CD4-positive, alpha-beta T cell treated with Interleukin-4 for 4 hours (primary cell): ENCODE data around the gene APOL5.
"Not testable (repeated sequence)": the region's sequence is repeated elsewhere in the genome, so short reads cannot be mapped to it uniquely, and the experiment has no call there.

Experiments used
- DNase-seq: peaks from one replicate; pipeline ENCODE4 v3.0.0-alpha.2; 2020

APOL5 gene

DNA sequence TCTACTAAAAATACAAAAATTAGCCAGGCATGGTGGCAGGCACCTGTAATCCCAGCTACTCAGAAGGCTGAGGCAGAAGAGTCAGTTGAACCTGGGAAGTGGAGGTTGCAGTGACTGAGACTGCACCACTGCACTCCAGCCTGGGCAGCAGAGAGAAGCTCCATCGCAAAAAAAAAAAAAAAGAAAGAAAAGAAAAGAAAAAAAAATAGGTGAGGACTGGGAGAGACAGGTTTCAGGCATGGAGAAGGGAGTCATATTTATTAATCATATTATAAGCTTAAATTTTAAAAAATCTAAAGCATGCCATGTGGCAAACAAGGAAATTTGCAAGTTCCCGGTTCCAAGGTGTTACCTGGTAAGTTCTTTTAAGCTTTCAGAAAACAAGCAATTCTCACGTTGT lies at the start of gene APOL5:
TSS of gene APOL5 (plus strand) at position 301 of the 400 bp plus-strand sequence. CDS start at position 301, 0 bp downstream.
- DNase-seq, result no peak

GRCh38 chr22:35674335-35674734 lies 43.3 kb upstream of the APOL5 start:
- no peak for DNase-seq

GRCh38 chr22:35676065-35676464 lies 41.6 kb upstream of the APOL5 start:
- DNase-seq, result not testable (repeated sequence)

- DNase-seq, result no peak
Observed at GRCh38 chr22:35677460-35678187, 40.0 kb upstream of the APOL5 start.

GRCh38 chr22:35678836-35679235 lies 38.8 kb upstream of the APOL5 start:
- DNase-seq, result no peak

DNA sequence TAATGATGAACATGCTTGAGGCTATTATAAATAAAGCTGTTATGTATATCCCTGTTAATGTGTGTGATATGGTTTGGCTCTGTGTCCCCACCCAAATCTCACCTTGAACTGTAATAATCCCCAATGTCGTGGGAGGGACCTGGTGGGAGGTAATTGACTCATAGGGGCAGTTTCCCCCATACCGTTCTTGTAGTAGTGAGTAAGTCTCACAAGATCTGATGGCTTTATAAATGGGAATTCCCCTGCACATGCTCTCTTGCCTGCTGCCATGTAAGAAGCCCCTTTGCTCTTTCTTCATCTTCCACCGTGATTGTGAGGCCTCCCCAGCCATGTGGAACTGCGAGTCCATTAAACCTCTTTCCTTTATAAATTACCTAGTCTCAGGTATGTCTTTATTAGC lies 38.2 kb upstream of the APOL5 start:
- peak; percentile 65 for DNase-seq

- DNase-seq, result no peak
Observed at GRCh38 chr22:35681454-35682052, 36.1 kb upstream of the APOL5 start.

DNA sequence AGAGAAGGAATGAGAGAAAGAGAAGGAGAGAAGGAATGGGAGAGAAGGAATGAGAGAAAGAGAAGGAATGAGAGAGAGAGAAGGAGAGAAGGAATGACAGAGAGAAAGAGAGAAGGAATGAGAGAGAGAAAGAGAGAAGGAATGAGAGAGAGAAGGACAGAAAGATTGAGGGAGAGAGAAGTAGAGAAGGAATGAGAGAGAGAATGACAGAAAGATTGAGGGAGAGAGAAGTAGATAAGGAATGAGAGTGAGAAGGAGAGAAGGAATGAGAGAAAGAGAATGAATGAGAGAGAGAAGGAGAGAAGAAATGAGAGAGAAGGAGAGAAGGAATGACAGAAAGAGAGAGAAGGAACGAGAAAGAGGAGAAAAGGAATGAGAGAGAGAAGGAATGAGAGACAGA lies 34.1 kb upstream of the APOL5 start:
- no peak for DNase-seq

- DNase-seq, result no peak
Observed at GRCh38 chr22:35684270-35684700, 33.4 kb upstream of the APOL5 start.

DNA sequence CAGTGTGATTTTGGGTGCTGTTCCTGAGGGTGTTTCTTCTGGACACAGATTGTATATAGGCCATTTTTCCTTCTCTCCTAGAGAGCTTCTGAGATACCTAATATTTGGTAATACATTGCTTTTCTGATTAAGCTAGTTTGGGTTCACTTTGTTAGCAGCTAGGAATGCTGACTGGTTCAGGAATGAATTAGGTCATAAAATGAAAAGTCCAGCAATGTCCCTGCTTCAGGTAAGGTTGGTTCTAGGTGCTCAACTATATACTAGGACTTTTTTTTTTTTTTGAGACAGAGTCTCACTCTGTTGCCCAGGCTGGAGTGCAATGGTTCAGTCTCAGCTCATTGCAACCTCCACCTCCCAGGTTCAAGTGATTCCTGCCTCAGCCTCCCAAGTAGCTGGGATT lies 32.9 kb upstream of the APOL5 start:
- DNase-seq, result no peak

DNA sequence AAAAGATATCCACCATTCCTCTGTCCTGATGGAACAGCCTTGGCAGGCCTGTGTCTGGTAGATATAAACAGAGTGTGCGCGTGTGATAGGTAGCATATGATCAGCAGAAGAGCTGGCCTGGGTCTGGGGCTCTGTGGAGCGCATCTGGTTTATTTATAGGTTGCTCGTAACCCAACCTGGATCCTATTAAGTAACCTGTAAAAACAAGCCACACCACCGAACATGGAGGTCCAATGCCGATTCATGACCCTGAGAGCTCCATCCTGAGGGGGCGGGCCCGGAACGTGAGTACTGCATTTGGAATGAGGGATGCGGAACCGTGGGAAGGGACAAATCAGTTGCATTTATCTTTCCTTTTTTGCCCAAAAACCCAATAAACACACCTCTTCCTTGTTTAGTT lies 31.9 kb upstream of the APOL5 start:
- no peak for DNase-seq

DNA sequence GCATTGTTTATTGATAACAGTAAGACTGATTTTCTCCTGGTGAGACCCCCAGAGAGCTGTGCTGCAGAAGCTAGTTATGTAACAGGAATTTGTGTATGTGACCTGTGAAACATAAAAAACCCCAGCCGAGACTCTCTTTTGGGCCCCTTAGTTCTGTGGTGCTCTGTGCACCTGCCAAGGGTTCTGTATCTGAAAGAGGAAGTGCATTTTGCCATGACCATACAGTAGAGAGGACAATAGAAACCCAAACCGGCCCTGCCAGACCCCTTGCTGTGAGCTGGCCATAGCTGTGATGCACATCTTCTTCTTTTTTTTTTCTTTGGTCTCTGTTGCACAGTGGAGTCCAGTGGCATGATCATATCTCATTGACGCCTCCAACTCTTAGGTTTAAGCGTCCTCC lies 31.4 kb upstream of the APOL5 start:
- no peak for DNase-seq

- no peak for DNase-seq
Observed at GRCh38 chr22:35687461-35687860, 30.2 kb upstream of the APOL5 start.

- no peak for DNase-seq
Observed at GRCh38 chr22:35688913-35689675, 28.6 kb upstream of the APOL5 start.

GRCh38 chr22:35690001-35690400 lies 27.7 kb upstream of the APOL5 start:
- DNase-seq, result no peak

GRCh38 chr22:35695202-35695601 lies 22.5 kb upstream of the APOL5 start:
- DNase-seq, result no peak

- DNase-seq, result no peak
Observed at GRCh38 chr22:35697142-35697541, 20.5 kb upstream of the APOL5 start.

GRCh38 chr22:35699852-35700251 lies 17.8 kb upstream of the APOL5 start:
- DNase-seq, result not testable (repeated sequence)

DNA sequence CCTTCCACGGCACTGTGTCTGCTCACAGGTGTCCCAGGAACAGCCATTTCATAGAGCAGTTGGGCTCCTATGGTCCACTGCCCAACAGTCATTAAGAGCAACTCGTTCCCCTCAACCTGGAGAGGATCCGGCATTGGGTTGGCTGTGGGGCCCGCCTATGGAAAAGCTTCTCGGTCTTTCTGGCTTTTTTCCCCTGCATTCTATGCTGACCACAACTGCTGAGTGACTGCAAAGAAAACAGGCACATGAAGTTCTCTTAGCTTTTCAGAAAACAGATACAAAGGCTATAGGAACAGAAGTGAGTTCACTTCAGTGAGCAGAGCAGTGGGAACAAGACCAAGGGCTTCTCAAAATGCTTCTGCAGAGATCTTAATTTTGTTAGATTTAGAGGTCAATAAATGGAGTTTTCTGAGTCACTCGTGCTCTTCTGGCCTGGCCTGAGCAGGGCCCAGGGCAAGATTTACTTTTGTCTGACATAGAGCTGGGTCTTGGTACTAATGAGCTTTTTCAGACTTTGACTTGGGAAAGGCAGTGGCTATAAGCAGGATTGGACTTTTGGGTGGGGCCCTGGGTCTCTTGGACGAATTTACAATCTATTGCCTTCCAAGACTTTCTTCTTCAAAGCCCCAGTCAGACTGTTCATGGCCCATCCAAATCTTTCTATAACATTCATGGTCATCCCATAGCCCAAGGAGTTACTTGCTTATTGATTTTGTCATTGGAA lies 13.6 kb upstream of the APOL5 start:
- no peak for DNase-seq

DNA sequence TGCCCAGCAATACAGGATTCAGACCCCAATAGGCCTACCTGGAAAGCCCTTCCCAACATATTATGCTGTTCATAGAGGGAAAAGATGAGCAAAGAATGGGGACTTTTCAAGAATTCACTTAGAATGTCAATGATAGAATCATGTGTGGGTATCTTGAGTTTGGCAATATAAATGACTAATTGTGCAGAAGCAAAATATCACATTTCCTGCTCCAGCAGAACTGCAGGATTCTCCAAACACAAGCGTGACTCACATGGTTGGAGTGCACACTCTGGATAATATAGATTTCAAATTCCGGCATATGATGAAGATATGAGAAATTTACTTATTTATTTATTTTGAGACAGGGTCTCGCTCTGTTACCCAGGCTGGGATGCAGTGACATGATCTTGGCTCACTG lies 12.5 kb upstream of the APOL5 start:
- DNase-seq, result no peak

- DNase-seq, result no peak
Observed at GRCh38 chr22:35708453-35708852, 9.2 kb upstream of the APOL5 start.

DNA sequence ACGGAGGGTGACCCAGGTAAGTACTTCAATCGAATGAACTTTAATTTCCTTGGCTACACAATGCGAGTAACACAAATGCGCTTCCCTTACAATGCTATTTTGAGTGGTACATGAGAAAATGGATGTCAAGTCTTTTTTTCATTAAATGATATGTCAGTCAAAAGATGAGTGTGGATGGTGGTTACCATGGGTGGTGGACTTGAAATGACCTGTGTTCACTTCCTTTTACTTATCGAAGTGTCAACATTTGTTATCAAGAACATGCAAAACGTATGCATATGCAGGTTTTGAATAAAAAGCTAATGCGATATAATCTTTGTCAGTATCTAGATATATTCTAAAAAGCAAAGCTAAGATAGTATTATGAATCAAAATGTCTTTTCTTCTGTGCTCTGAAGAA lies 8.8 kb upstream of the APOL5 start:
- no peak for DNase-seq

DNA sequence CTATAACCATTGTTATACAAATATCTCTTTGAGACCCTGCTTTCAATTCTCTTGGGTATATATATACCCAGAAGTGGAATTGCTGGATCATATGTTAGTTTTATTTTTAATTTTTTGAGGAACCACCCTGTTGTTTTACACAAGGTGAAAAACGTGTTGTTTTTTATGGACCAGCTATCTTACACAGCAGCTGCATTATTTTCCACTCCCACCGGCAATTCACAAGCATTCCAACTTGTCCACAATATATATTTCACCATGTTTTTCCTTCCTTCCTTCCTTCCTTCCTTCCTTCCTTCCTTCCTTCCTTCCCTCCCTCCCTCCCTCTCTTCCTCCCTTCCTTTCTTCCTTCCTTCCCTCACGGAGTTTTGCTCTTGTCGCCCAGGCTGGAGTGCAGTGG lies 6.3 kb upstream of the APOL5 start:
- no peak for DNase-seq
